Mucosa of rectum (tissue), 2 donors: Measurements from ENCODE around the gene DOK5.

Experiments used
- H3K27ac ChIP-seq, 2 donors: one replicate each; pipeline ENCODE4 v1.7.0; 2013; ENCODE audit warnings: inconsistent platforms in 2 of 2, low read depth in 2 of 2, low read length in 2 of 2
- H3K27me3 ChIP-seq, 2 donors: one replicate each; pipeline ENCODE4 v1.7.0; 2013; ENCODE audit warnings: low read length in 2 of 2; ENCODE audit not compliant: control insufficient read depth in 2 of 2, insufficient read depth in 2 of 2
- H3K36me3 ChIP-seq, 2 donors: one replicate each; pipeline ENCODE4 v1.7.0; 2013; ENCODE audit warnings: low read length in 2 of 2; ENCODE audit not compliant: control insufficient read depth in 2 of 2, insufficient read depth in 2 of 2
- H3K4me1 ChIP-seq, 2 donors: one replicate each; pipeline ENCODE4 v1.7.0; 2013; ENCODE audit warnings: low read length in 2 of 2, mild to moderate bottlenecking in 1 of 2; ENCODE audit not compliant: control insufficient read depth in 2 of 2, insufficient read depth in 2 of 2
- H3K4me3 ChIP-seq, 2 donors: one replicate each; pipeline ENCODE4 v1.7.0; 2013; ENCODE audit warnings: low read length in 2 of 2
- H3K9ac ChIP-seq, 2 donors: one replicate each; pipeline ENCODE4 v1.7.0; 2013; ENCODE audit warnings: low read length in 2 of 2, low read depth in 1 of 2, mild to moderate bottlenecking in 1 of 2
- H3K9me3 ChIP-seq, 2 donors: one replicate each; pipeline ENCODE4 v1.7.0; 2013; ENCODE audit warnings: low read length in 2 of 2; ENCODE audit not compliant: control insufficient read depth in 2 of 2
- donor health status: healthy.
- donor health status: Normal muscosa, but diverticular disease.

Gene DOK5

DNA sequence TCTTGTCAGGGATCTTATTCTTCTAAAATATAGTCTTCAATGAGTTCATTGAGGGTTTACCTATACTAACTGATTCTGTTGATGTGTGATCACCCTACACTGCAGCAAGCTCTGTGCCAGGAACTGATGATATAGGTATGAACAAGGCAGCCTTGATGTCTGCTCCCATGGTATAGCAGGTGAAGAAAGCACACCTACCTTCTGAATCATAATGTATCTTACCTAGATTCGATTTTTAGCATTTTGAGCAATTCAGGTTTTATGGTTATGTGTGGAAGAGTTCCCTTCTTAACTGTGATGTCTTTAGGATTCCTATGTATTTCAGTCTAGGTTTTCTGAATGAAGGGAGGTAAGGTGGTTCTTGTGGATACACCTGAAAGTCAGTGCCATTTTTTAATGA, 223.0 kb downstream of the DOK5 start:
- no peak overlapping the region for H3K27ac ChIP-seq
- no peak overlapping the region for H3K4me3 ChIP-seq
- no peaks in the 10 kb centered on the region for H3K36me3 ChIP-seq
- no peaks in the 10 kb centered on the region for H3K9me3 ChIP-seq
- H3K27me3 ChIP-seq: no peaks in the 10 kb centered on the region
- no peak overlapping the region for H3K9ac ChIP-seq
- no peaks in the 10 kb centered on the region for H3K4me1 ChIP-seq
